K562 (cell line): Measurements from ENCODE around the gene WDR5B. TPM values are rescaled to one million over a fixed set of nuclear protein-coding genes. Genes with fewer than 3 reads are reported as not detected.

ENCODE experiments used
- ATAC-seq: fragments of 200-7000 bp; cut with Tn5 transposase; 3 replicates; pipeline ENCODE4 v1.9.1; 2020; ENCODE audit warnings: moderate library complexity
- BruUV-seq: library from RNA; stranded (reverse); fragments of 400-500 nt; replicated peaks from 2 replicates; lab custom pipeline; 2021; lab: Mats Ljungman, UMichigan
- CTCF ChIA-PET: fragments of 300-600 bp; formaldehyde crosslinking; extraction: SDS; loops from one replicate; lab custom pipeline; 2021; ENCODE audit warnings: low intra/inter-chr PET ratio; lab: Yijun Ruan, JAX
- POLR2A ChIA-PET: fragments of 300-600, 350-650 bp; sonication (Branson Sonifier 250); formaldehyde crosslinking; extraction: SDS; loops from one replicate; lab custom pipeline; 2021; ENCODE audit warnings: antibody characterized with exemption, inconsistent platforms; lab: Yijun Ruan, JAX
- DNase-seq, 4 experiments: peaks; one replicate each; pipeline versions ENCODE4 v3.0.0 to v3.0.0-alpha.2; 2011 to 2018; ENCODE audit warnings: low spot score in 3 of 4, mixed read lengths in 3 of 4; ENCODE audit errors: extremely low read depth in 1 of 4
- FAIRE-seq: peaks from 2 replicates; lab custom pipeline; 2011; peaks lifted over from hg19 to GRCh38; lab: Jason Lieb, UNC
- H2AFZ ChIP-seq: 2 replicates; pipeline ENCODE4 v1.6.0; 2011; ENCODE audit warnings: low read depth, low read length, control low read depth, inconsistent platforms
- H3K27ac ChIP-seq: fragments of 200-600 bp; 3 replicates; pipeline ENCODE4 v1.8.0; 2011; ENCODE audit warnings: low read depth, mild to moderate bottlenecking, control low read depth, inconsistent platforms, low read length, moderate library complexity, mixed read lengths; ENCODE audit errors: extremely low read depth
- H3K27me3 ChIP-seq, 2 experiments: fragments of 300-600 bp in 1 of 2; 2 replicates in 1 of 2; 3 replicates in 1 of 2; pipeline versions ENCODE4 v1.6.0 to v1.8.0; 2011; ENCODE audit warnings: inconsistent platforms in 2 of 2, low read length in 2 of 2, mild to moderate bottlenecking in 1 of 2, mixed read lengths in 1 of 2, moderate library complexity in 1 of 2; ENCODE audit not compliant: control insufficient read depth in 2 of 2, insufficient read depth in 2 of 2
- H3K36me3 ChIP-seq: fragments of 300-600 bp; 3 replicates; pipeline ENCODE4 v1.8.0; 2011; ENCODE audit warnings: mild to moderate bottlenecking, low read length, inconsistent platforms; ENCODE audit not compliant: control insufficient read depth, insufficient read depth
- H3K4me1 ChIP-seq, 2 experiments: fragments of 200-600 bp in 1 of 2; replicated peaks in 1 of 2; 2 replicates in 1 of 2; 3 replicates in 1 of 2; pipeline versions ENCODE4 v1.5.1 to v1.8.0; 2011; ENCODE audit warnings: inconsistent platforms in 2 of 2, low read length in 2 of 2, mild to moderate bottlenecking in 1 of 2, mixed read lengths in 1 of 2, moderate library complexity in 1 of 2; ENCODE audit not compliant: control insufficient read depth in 2 of 2, insufficient read depth in 2 of 2
- H3K4me2 ChIP-seq: 2 replicates; pipeline ENCODE4 v1.6.1; 2011; ENCODE audit warnings: low read length, control low read depth, inconsistent platforms, mixed read lengths; ENCODE audit not compliant: insufficient read depth
- H3K4me3 ChIP-seq: fragments of 200-600 bp; sonication (generic), shearing (Covaris generic); 2 replicates; pipeline ENCODE4 v1.5.1; 2016; ENCODE audit warnings: control low read depth, inconsistent platforms
- H3K79me2 ChIP-seq: fragments of 200-600 bp; 3 replicates; pipeline ENCODE4 v1.8.0; 2011; ENCODE audit warnings: low read length, inconsistent platforms; ENCODE audit not compliant: control insufficient read depth, insufficient read depth
- H3K9ac ChIP-seq, 2 experiments: 2 replicates each; pipeline versions ENCODE4 v1.6.0 to v1.6.1; 2011; ENCODE audit warnings: low read depth in 2 of 2, low read length in 2 of 2, control low read depth in 1 of 2, inconsistent platforms in 1 of 2, mild to moderate bottlenecking in 1 of 2, mixed read lengths in 1 of 2; ENCODE audit not compliant: insufficient read depth in 1 of 2
- H3K9me1 ChIP-seq: one replicate; pipeline ENCODE4 v1.6.0; 2011; ENCODE audit warnings: inconsistent platforms, mild to moderate bottlenecking, low read length, moderate library complexity; ENCODE audit not compliant: control insufficient read depth, insufficient read depth
- H3K9me3 ChIP-seq: replicated peaks from 2 replicates; pipeline ENCODE4 v1.5.1; 2011; ENCODE audit warnings: low read depth, low read length, inconsistent platforms; ENCODE audit not compliant: control insufficient read depth, insufficient read depth
- H4K20me1 ChIP-seq: replicated peaks from 2 replicates; pipeline ENCODE4 v1.6.1; 2011; ENCODE audit warnings: low read length, inconsistent platforms, mixed read lengths; ENCODE audit not compliant: control insufficient read depth, insufficient read depth
- AFF1 ChIP-seq, 2 experiments: fragments of 450-650 bp; IDR thresholded peaks; 2 replicates each; pipeline ENCODE4 v1.6.1; 2018; ENCODE audit warnings: mild to moderate bottlenecking in 2 of 2, low read depth in 1 of 2; ENCODE audit not compliant: partially characterized antibody in 2 of 2
- TFE3 ChIP-seq: fragments of 450-650 bp; formaldehyde crosslinking; IDR thresholded peaks from 2 replicates; pipeline ENCODE4 v1.4.0; 2020; ENCODE audit warnings: mild to moderate bottlenecking, mixed read lengths
- WGBS: fragments of 100-300 bp; shearing (Covaris generic); methylation state at CpG from one replicate; pipeline ENCODE4 v1.1.6; 2016; ENCODE audit warnings: low coverage, mixed read lengths; ENCODE audit not compliant: insufficient coverage; ENCODE audit errors: missing lambda C conversion rate; 5-methylcytosine and 5-hydroxymethylcytosine counted together
- in situ Hi-C: fragments of 300-500 bp; cut with MboI; formaldehyde crosslinking; loops from 4 replicates; pipeline ENCODE4 v1.15.0; 2018; ENCODE audit warnings: inconsistent platforms, mixed read lengths
- intact Hi-C: fragments of 100-400 bp; cut with micrococcal nuclease; formaldehyde crosslinking; loops from 2 replicates; pipeline ENCODE4 v1.14.2; 2022
- polyA plus RNA-seq, 8 experiments: library from polyadenylated mRNA; depleted of rRNA in 4 of 8; stranded (reverse) in 5 of 8; unstranded in 3 of 8; fragments of >200 nt; fragmentation: Nextera tagmentation in 2 of 8; fragmentation: Illumina TruSeq in 1 of 8; extraction: Ambion mirVana in 2 of 8; extraction: Trizol in 1 of 8; gene quantifications; 2 replicates each; pipeline versions ENCODE4 v1.2.1 to v1.2.3, GENCODE V29; 2011 to 2014; ENCODE audit warnings: inconsistent platforms in 1 of 8, missing spikeins in 1 of 8
- total RNA-seq, 7 experiments: library from RNA; depleted of rRNA in 6 of 7; stranded (reverse); fragments of >200 nt in 6 of 7; fragmentation: Illumina TruSeq in 2 of 7; extraction: Trizol in 2 of 7; gene quantifications; 2 replicates each; pipeline versions ENCODE4 v1.2.1 to v1.2.3, GENCODE V29; 2011 to 2021; ENCODE audit warnings: low replicate concordance in 1 of 7

WDR5B gene
- total and polyA plus RNA-seq, 9 of the 15 experiments (the other 6 are each of a cell fraction or from before 2014, with no cell fraction given), result 2.8 to 10.1 (median 4.2) TPM

DNA sequence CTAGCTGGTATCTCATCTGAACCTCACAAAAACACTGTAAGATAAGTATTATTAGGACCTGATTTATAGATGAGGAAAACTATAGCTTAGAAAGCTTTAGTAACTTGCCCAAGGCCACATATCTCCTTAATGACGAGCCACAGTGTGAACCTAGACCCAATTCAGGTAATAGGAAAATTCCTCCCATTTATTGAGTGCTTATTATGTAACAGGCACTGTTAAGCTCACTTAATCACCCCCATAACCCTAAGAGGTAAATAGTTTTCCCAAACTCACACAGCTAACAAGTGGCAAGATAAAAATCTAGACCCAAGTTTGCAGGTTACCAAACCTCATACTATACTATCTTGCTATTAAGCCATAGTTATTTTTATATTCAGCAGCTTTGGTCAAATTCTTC lies 7.9 kb downstream of the WDR5B start:
- ChIA-PET CTCF (no interaction called here), POLR2A (interaction anchor here (0.8 kb wide), 1 partner anchor 8 kb away, joined by 3 read pairs; the partner anchor contains the start of gene WDR5B)
- Histone ChIP-seq H3K27me3 (no peaks in the 10 kb centered on the region), H3K4me3 (no peak overlapping the region), H3K4me1 (no peaks in the 10 kb centered on the region; a peak in 2 of 5 replicates), H3K9ac (no peak overlapping the region), H3K27ac (no peak overlapping the region), H3K9me1 (no peaks in the 10 kb centered on the region), H3K9me3 (no peaks in the 10 kb centered on the region), H2AFZ (no peak overlapping the region), H3K79me2 (no peaks in the 10 kb centered on the region), H4K20me1 (no peaks in the 10 kb centered on the region; the same call in 1 of the 2 replicates)
- ATAC-seq, result no peak
- no peak for DNase-seq
- BruUV-seq, result no TSS peak
- intact Hi-C loops, result no loop called here
- in situ Hi-C loops, result no loop called here
- TF ChIP-seq TFE3 (CRISPR knock-in tag) (no peak), AFF1 (IDR thresholded peaks at IDR 0.05; ENCODE audit: low read depth in 1 of 2, partially characterized antibody in 2 of 2) (no peak)
- TF ChIP-seq, all 486 proteins: peak for 0
- peaks cover 94% of the 10 kb centered on the region for H3K36me3 ChIP-seq
- FAIRE-seq, result no peak
- H3K4me2 ChIP-seq, result no peak overlapping the region
- 80% methylated on average over 1 of the region's 1 CpG for WGBS
